Measurements from ENCODE around the gene MYO9A. TPM values are rescaled to one million over a fixed set of nuclear protein-coding genes. Genes with fewer than 3 reads are reported as not detected.
"Not testable (repeated sequence)": the region's sequence is repeated elsewhere in the genome, so short reads cannot be mapped to it uniquely, and the experiment has no call there.

Gene MYO9A
- polyA plus RNA-seq, 4 donors = 1.6 to 10.1 (median 2.6) TPM

DNA sequence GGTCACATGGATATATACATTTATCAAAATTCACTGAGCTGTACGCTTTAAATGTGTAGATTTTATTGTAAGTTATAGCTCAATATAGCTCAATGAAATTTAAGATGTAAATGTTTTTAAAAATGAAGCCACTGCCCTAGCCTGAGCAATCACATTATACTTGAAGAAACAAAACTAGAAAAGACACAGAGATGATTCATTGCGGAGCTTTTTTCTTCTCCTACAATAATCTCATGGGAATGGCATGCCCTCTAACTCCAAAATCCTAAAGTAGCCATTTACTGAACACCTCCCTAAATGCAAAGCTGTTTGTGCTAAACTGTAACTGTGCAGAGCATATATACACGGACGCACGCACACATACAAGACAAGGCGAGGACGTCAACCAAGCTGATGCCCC is 84.2 kb downstream of the MYO9A start:
- H3K36me3 ChIP-seq (ENCODE audit: control insufficient read depth in 3 of 3, insufficient read depth in 2 of 3, low read depth in 1 of 3, low read length in 3 of 3) = peaks cover 0 to 6% (median 0%) of the 10 kb centered on the region in 3 donors
- H3K27ac ChIP-seq (ENCODE audit: low read depth in 1 of 3, low read length in 2 of 3) = no peak overlapping the region
- H3K27me3 ChIP-seq (ENCODE audit: control insufficient read depth in 3 of 3, insufficient read depth in 3 of 3, low read length in 3 of 3) = no peaks in the 10 kb centered on the region
- no peak overlapping the region for H3K4me3 ChIP-seq (ENCODE audit: low read depth in 1 of 3, low read length in 3 of 3)
- peaks cover 0 to 16% of the 10 kb centered on the region in 2 donors for H3K9me3 ChIP-seq (ENCODE audit: control insufficient read depth in 2 of 2, insufficient read depth in 1 of 2, low read depth in 1 of 2, low read length in 1 of 2)
- WGBS, 3 donors = 77 to 95% (median 91%) methylated on average over 7 of the region's 7 CpGs
- FAIRE-seq (no peak), DNase-seq (no peak)
- no peaks in the 10 kb centered on the region for H3K4me1 ChIP-seq (ENCODE audit: control insufficient read depth in 3 of 3, insufficient read depth in 2 of 3, low read depth in 1 of 3, low read length in 2 of 3)

DNA sequence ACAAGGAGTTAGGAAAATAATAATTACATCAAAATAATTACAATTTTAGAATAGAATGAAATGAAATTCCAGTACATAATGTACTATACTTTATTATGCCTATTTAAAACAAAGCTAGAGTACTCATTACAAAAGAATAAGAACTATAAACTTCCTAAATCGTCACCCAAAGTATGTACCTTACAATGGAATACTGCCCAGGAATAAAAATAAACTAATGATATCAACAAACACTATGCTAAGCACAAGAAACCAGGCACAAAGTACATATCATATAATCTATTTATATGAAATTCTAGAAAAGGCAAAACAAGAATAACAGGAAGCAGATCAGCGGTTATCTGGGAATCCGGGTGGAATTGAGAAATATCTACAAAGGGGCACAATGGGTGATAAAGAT is 84.7 kb downstream of the MYO9A start:
- no peaks in the 10 kb centered on the region for H3K27me3 ChIP-seq (ENCODE audit: control insufficient read depth in 3 of 3, insufficient read depth in 3 of 3, low read length in 3 of 3)
- peaks cover 0 to 12% of the 10 kb centered on the region in 2 donors for H3K9me3 ChIP-seq (ENCODE audit: control insufficient read depth in 2 of 2, insufficient read depth in 1 of 2, low read depth in 1 of 2, low read length in 1 of 2)
- H3K27ac ChIP-seq (ENCODE audit: low read depth in 1 of 3, low read length in 2 of 3) = no peak overlapping the region
- no peak for FAIRE-seq
- H3K36me3 ChIP-seq (ENCODE audit: control insufficient read depth in 3 of 3, insufficient read depth in 2 of 3, low read depth in 1 of 3, low read length in 3 of 3) = peaks cover 0 to 6% (median 0%) of the 10 kb centered on the region in 3 donors
- no peak overlapping the region for H3K4me3 ChIP-seq (ENCODE audit: low read depth in 1 of 3, low read length in 3 of 3)
- no peaks in the 10 kb centered on the region for H3K4me1 ChIP-seq (ENCODE audit: control insufficient read depth in 3 of 3, insufficient read depth in 2 of 3, low read depth in 1 of 3, low read length in 2 of 3)
- no peak for DNase-seq
- 56 to 75% (median 66%) methylated on average over 3 of the region's 3 CpGs for WGBS, 3 donors

- 89 to 96% (median 94%) methylated on average over 2 of the region's 2 CpGs for WGBS, 3 donors
- no peaks in the 10 kb centered on the region for H3K27me3 ChIP-seq (ENCODE audit: control insufficient read depth in 3 of 3, insufficient read depth in 3 of 3, low read length in 3 of 3)
- DNase-seq (no peak), FAIRE-seq (no peak)
- no peak overlapping the region for H3K27ac ChIP-seq (ENCODE audit: low read depth in 1 of 3, low read length in 2 of 3)
- H3K36me3 ChIP-seq (ENCODE audit: control insufficient read depth in 3 of 3, insufficient read depth in 2 of 3, low read depth in 1 of 3, low read length in 3 of 3) = peaks cover 0 to 18% (median 5%) of the 10 kb centered on the region in 3 donors
- peaks cover 0 to 4% of the 10 kb centered on the region in 2 donors for H3K9me3 ChIP-seq (ENCODE audit: control insufficient read depth in 2 of 2, insufficient read depth in 1 of 2, low read depth in 1 of 2, low read length in 1 of 2)
- no peak overlapping the region for H3K4me3 ChIP-seq (ENCODE audit: low read depth in 1 of 3, low read length in 3 of 3)
- no peaks in the 10 kb centered on the region for H3K4me1 ChIP-seq (ENCODE audit: control insufficient read depth in 3 of 3, insufficient read depth in 2 of 3, low read depth in 1 of 3, low read length in 2 of 3)
These were observed 96.3 kb downstream of the MYO9A start for GRCh38 chr15:72021604-72022003.

- peaks cover 0 to 4% of the 10 kb centered on the region in 2 donors for H3K9me3 ChIP-seq (ENCODE audit: control insufficient read depth in 2 of 2, insufficient read depth in 1 of 2, low read depth in 1 of 2, low read length in 1 of 2)
- H3K27ac ChIP-seq (ENCODE audit: low read depth in 1 of 3, low read length in 2 of 3) = no peak overlapping the region
- no peaks in the 10 kb centered on the region for H3K27me3 ChIP-seq (ENCODE audit: control insufficient read depth in 3 of 3, insufficient read depth in 3 of 3, low read length in 3 of 3)
- no peaks in the 10 kb centered on the region for H3K4me1 ChIP-seq (ENCODE audit: control insufficient read depth in 3 of 3, insufficient read depth in 2 of 3, low read depth in 1 of 3, low read length in 2 of 3)
- H3K4me3 ChIP-seq (ENCODE audit: low read depth in 1 of 3, low read length in 3 of 3) = no peak overlapping the region
- WGBS, 3 donors = 82 to 90% (median 85%) methylated on average over 1 of the region's 1 CpG
- H3K36me3 ChIP-seq (ENCODE audit: control insufficient read depth in 3 of 3, insufficient read depth in 2 of 3, low read depth in 1 of 3, low read length in 3 of 3) = peaks cover 0 to 18% (median 5%) of the 10 kb centered on the region in 3 donors
- DNase-seq (no peak), FAIRE-seq (no peak)
These were observed 97.2 kb downstream of the MYO9A start for GRCh38 chr15:72020799-72021198.

GRCh38 chr15:72014555-72014954 is 103.4 kb downstream of the MYO9A start:
- H3K27me3 ChIP-seq (ENCODE audit: control insufficient read depth in 3 of 3, insufficient read depth in 3 of 3, low read length in 3 of 3); H3K9me3 ChIP-seq (ENCODE audit: control insufficient read depth in 2 of 2, insufficient read depth in 1 of 2, low read depth in 1 of 2, low read length in 1 of 2); H3K27ac ChIP-seq (ENCODE audit: low read depth in 1 of 3, low read length in 2 of 3); DNase-seq; H3K36me3 ChIP-seq (ENCODE audit: control insufficient read depth in 3 of 3, insufficient read depth in 2 of 3, low read depth in 1 of 3, low read length in 3 of 3); H3K4me1 ChIP-seq (ENCODE audit: control insufficient read depth in 3 of 3, insufficient read depth in 2 of 3, low read depth in 1 of 3, low read length in 2 of 3); H3K4me3 ChIP-seq (ENCODE audit: low read depth in 1 of 3, low read length in 3 of 3); FAIRE-seq: not testable (repeated sequence)
- 94 to 97% (median 96%) methylated on average over 3 of the region's 3 CpGs for WGBS, 3 donors

GRCh38 chr15:72013703-72014102 is 104.2 kb downstream of the MYO9A start:
- no peaks in the 10 kb centered on the region for H3K27me3 ChIP-seq (ENCODE audit: control insufficient read depth in 3 of 3, insufficient read depth in 3 of 3, low read length in 3 of 3)
- H3K36me3 ChIP-seq (ENCODE audit: control insufficient read depth in 3 of 3, insufficient read depth in 2 of 3, low read depth in 1 of 3, low read length in 3 of 3) = peaks cover 0 to 6% (median 3%) of the 10 kb centered on the region in 3 donors
- DNase-seq (no peak), FAIRE-seq (no peak)
- H3K4me3 ChIP-seq (ENCODE audit: low read depth in 1 of 3, low read length in 3 of 3) = no peak overlapping the region
- WGBS, 3 donors = 100% methylated on average over 2 of the region's 2 CpGs
- no peaks in the 10 kb centered on the region for H3K4me1 ChIP-seq (ENCODE audit: control insufficient read depth in 3 of 3, insufficient read depth in 2 of 3, low read depth in 1 of 3, low read length in 2 of 3)
- no peaks in the 10 kb centered on the region for H3K9me3 ChIP-seq (ENCODE audit: control insufficient read depth in 2 of 2, insufficient read depth in 1 of 2, low read depth in 1 of 2, low read length in 1 of 2)
- H3K27ac ChIP-seq (ENCODE audit: low read depth in 1 of 3, low read length in 2 of 3) = no peak overlapping the region

GRCh38 chr15:72011302-72011942 is 106.5 kb downstream of the MYO9A start:
- Histone ChIP-seq H3K36me3 (ENCODE audit: control insufficient read depth in 3 of 3, insufficient read depth in 2 of 3, low read depth in 1 of 3, low read length in 3 of 3) (no peaks in the 10 kb centered on the region), H3K4me1 (ENCODE audit: control insufficient read depth in 3 of 3, insufficient read depth in 2 of 3, low read depth in 1 of 3, low read length in 2 of 3) (no peaks in the 10 kb centered on the region), H3K9me3 (ENCODE audit: control insufficient read depth in 2 of 2, insufficient read depth in 1 of 2, low read depth in 1 of 2, low read length in 1 of 2) (no peaks in the 10 kb centered on the region), H3K27ac (ENCODE audit: low read depth in 1 of 3, low read length in 2 of 3) (no peak overlapping the region), H3K4me3 (ENCODE audit: low read depth in 1 of 3, low read length in 3 of 3) (no peak overlapping the region), H3K27me3 (ENCODE audit: control insufficient read depth in 3 of 3, insufficient read depth in 3 of 3, low read length in 3 of 3) (no peaks in the 10 kb centered on the region)
- WGBS, 3 donors = 94 to 97% (median 95%) methylated on average over 2 of the region's 2 CpGs
- FAIRE-seq = no peak
- DNase-seq = no peak

- H3K27ac ChIP-seq (ENCODE audit: low read depth in 1 of 3, low read length in 2 of 3) = no peak overlapping the region
- no peaks in the 10 kb centered on the region for H3K27me3 ChIP-seq (ENCODE audit: control insufficient read depth in 3 of 3, insufficient read depth in 3 of 3, low read length in 3 of 3)
- no peaks in the 10 kb centered on the region for H3K4me1 ChIP-seq (ENCODE audit: control insufficient read depth in 3 of 3, insufficient read depth in 2 of 3, low read depth in 1 of 3, low read length in 2 of 3)
- peak; percentile 72 to 77 for DNase-seq
- H3K9me3 ChIP-seq (ENCODE audit: control insufficient read depth in 2 of 2, insufficient read depth in 1 of 2, low read depth in 1 of 2, low read length in 1 of 2) = no peaks in the 10 kb centered on the region
- H3K36me3 ChIP-seq (ENCODE audit: control insufficient read depth in 3 of 3, insufficient read depth in 2 of 3, low read depth in 1 of 3, low read length in 3 of 3) = peaks cover 0 to 4% (median 0%) of the 10 kb centered on the region in 3 donors
- WGBS, 3 donors = 21 to 71% (median 40%) methylated on average over 2 of the region's 2 CpGs
- no peak overlapping the region for H3K4me3 ChIP-seq (ENCODE audit: low read depth in 1 of 3, low read length in 3 of 3)
- FAIRE-seq = peak; percentile 82
These were observed 108.7 kb downstream of the MYO9A start for GRCh38 chr15:72009222-72009621.

- Histone ChIP-seq H3K27ac (ENCODE audit: low read depth in 1 of 3, low read length in 2 of 3) (no peak overlapping the region), H3K4me1 (ENCODE audit: control insufficient read depth in 3 of 3, insufficient read depth in 2 of 3, low read depth in 1 of 3, low read length in 2 of 3) (no peaks in the 10 kb centered on the region), H3K9me3 (ENCODE audit: control insufficient read depth in 2 of 2, insufficient read depth in 1 of 2, low read depth in 1 of 2, low read length in 1 of 2) (no peaks in the 10 kb centered on the region), H3K4me3 (ENCODE audit: low read depth in 1 of 3, low read length in 3 of 3) (no peak overlapping the region), H3K27me3 (ENCODE audit: control insufficient read depth in 3 of 3, insufficient read depth in 3 of 3, low read length in 3 of 3) (no peaks in the 10 kb centered on the region), H3K36me3 (ENCODE audit: control insufficient read depth in 3 of 3, insufficient read depth in 2 of 3, low read depth in 1 of 3, low read length in 3 of 3) (peaks cover 0 to 4% (median 0%) of the 10 kb centered on the region in 3 donors)
- DNase-seq = no peak
- 93 to 96% (median 95%) methylated on average over 4 of the region's 4 CpGs for WGBS, 3 donors
- FAIRE-seq = no peak
These were observed 111.6 kb downstream of the MYO9A start for GRCh38 chr15:72006382-72006781.
